Pancreas (tissue), 10 donors: ENCODE data around the gene TUNAR. TPM values are rescaled to one million over a fixed set of nuclear protein-coding genes. Genes with fewer than 3 reads are reported as not detected.

Experiments
- ATAC-seq, 4 donors: fragments of 200-7000 bp; cut with Tn5 transposase; one replicate each; pipeline versions ENCODE4 v1.8.0 to v1.9.1; 2020; ENCODE audit warnings: mild to moderate bottlenecking in 4 of 4, moderate library complexity in 4 of 4
- DNase-seq, 6 donors: peaks; one replicate each; pipeline ENCODE4 v3.0.0-alpha.2; 2020
- FAIRE-seq: peaks from 2 replicates; lab custom pipeline; 2012; peaks lifted over from hg19 to GRCh38; lab: Jason Lieb, UNC
- H3K27ac ChIP-seq, 4 donors: fragments of 200-600 bp; sonication (generic); 1 replicate in 3 of 4; 2 replicates in 1 of 4; pipeline versions ENCODE4 v1.5.0 to v1.8.0; 2020
- H3K27me3 ChIP-seq, 4 donors: fragments of 200-600 bp; one replicate each; pipeline ENCODE4 v1.8.0; 2021
- H3K36me3 ChIP-seq, 3 donors: fragments of 200-600 bp; sonication (generic) in 1 of 3; one replicate each; pipeline versions ENCODE4 v1.5.0 to v1.8.0; 2020 to 2021
- H3K4me1 ChIP-seq, 3 donors: fragments of 200-600 bp; one replicate each; pipeline ENCODE4 v1.8.0; 2021
- H3K4me3 ChIP-seq, 4 donors: fragments of 200-600 bp; sonication (generic) in 2 of 4; one replicate each; pipeline versions ENCODE4 v1.5.0 to v1.8.0; 2020 to 2021
- H3K9me3 ChIP-seq, 4 donors: fragments of 200-600 bp; one replicate each; pipeline ENCODE4 v1.8.0; 2021
- CTCF ChIP-seq, 4 donors: fragments of 200-600 bp; sonication (generic) in 3 of 4; IDR thresholded peaks; one replicate each; pipeline versions ENCODE4 v1.5.0 to v1.8.0; 2021; ENCODE audit warnings: antibody characterized with exemption in 4 of 4
- WGBS, 2 donors: extraction: QIAGEN DNeasy Blood & Tissue Kit; methylation state at CpG; one replicate each; pipeline ENCODE4 v1.1.7; 2013; 5-methylcytosine and 5-hydroxymethylcytosine counted together
- intact Hi-C, 3 donors: fragments of 100-400 bp; cut with DNase I; formaldehyde crosslinking; loops; one replicate each; pipeline versions ENCODE4 v1.11.1 to v1.14.2; 2022
- polyA plus RNA-seq, 2 donors: library from polyadenylated mRNA; stranded (reverse); fragments of 200-250 nt; gene quantifications; one replicate each; pipeline ENCODE4 v1.2.3, GENCODE V29; 2013
- total RNA-seq, 6 donors: library from RNA; stranded (reverse); fragmentation: NEBNext Ultra II Directional in 4 of 6; extraction: Animal tissue kit (Norgen Biotek cat#: 25700) in 4 of 6; gene quantifications; one replicate each; pipeline versions ENCODE4 v1.2.1 to v1.2.4, GENCODE V29; 2021 to 2023
- donor health status: healthy with polysubstance abuse.
- donor health status: DM: no; HTN: no; CAD: no; lungs with moderate emphysema.
- donor health status: DM: no; HTN: no; CAD: no.
- donor health status: control.
- donor health status: control.
- donor health status: Bipolar disorder and iron deficiency.
- donor health status: DM: yes; HTN: yes; CAD: no.
- donor health status: DM: no; HTN: no; CAD: no.
- donor health status: DM: no; HTN: no; CAD: no.
- donor health status: DM: yes; HTN: yes; CAD: no.

Gene TUNAR
- total and polyA plus RNA-seq, 8 donors: 0.23 to 12.7 (median 1.0) TPM

- Histone ChIP-seq H3K36me3 (no peaks in the 10 kb centered on the region), H3K9me3 (no peaks in the 10 kb centered on the region), H3K27me3 (no peaks in the 10 kb centered on the region), H3K27ac (no peak overlapping the region), H3K4me3 (no peak overlapping the region), H3K4me1 (no peaks in the 10 kb centered on the region)
- 56 to 64% methylated on average over 3 of the region's 3 CpGs for WGBS, 2 donors
- FAIRE-seq (no peak), ATAC-seq (no peak), DNase-seq (no peak)
- TF ChIP-seq CTCF (IDR thresholded peaks at IDR 0.05): no peak
- intact Hi-C loops: no loop called here
These were observed 15.1 kb downstream of the TUNAR start for GRCh38 chr14:95891742-95892141.

GRCh38 chr14:95892142-95892541 lies 15.5 kb downstream of the TUNAR start:
- Histone ChIP-seq H3K4me1 (no peaks in the 10 kb centered on the region), H3K27ac (no peak overlapping the region), H3K27me3 (no peaks in the 10 kb centered on the region), H3K36me3 (no peaks in the 10 kb centered on the region), H3K4me3 (no peak overlapping the region), H3K9me3 (no peaks in the 10 kb centered on the region)
- FAIRE-seq: no peak
- intact Hi-C loops: no loop called here
- no peak for ATAC-seq
- no peak for TF ChIP-seq CTCF (IDR thresholded peaks at IDR 0.05)
- no peak for DNase-seq
- WGBS, 2 donors: 65 to 72% methylated on average over 11 of the region's 11 CpGs

GRCh38 chr14:95895720-95896119 lies 19.1 kb downstream of the TUNAR start:
- peak in 2 of 4 donors; percentile 51 to 64 for ATAC-seq
- DNase-seq: peak in 1 of 6 donors; percentile 18
- WGBS, 2 donors: 22 to 35% methylated on average over 10 of the region's 10 CpGs
- intact Hi-C loops: no loop called here
- FAIRE-seq: no peak
- no peaks in the 10 kb centered on the region for H3K9me3 ChIP-seq
- no peaks in the 10 kb centered on the region for H3K27me3 ChIP-seq
- no peaks in the 10 kb centered on the region for H3K4me1 ChIP-seq
- TF ChIP-seq CTCF (IDR thresholded peaks at IDR 0.05): peak in 2 of 4 donors; percentile 25 to 38
- H3K4me3 ChIP-seq: no peak overlapping the region
- no peaks in the 10 kb centered on the region for H3K36me3 ChIP-seq
- no peak overlapping the region for H3K27ac ChIP-seq

GRCh38 chr14:95896498-95897135 lies 20.0 kb downstream of the TUNAR start:
- Histone ChIP-seq H3K9me3 (no peaks in the 10 kb centered on the region), H3K27me3 (peaks cover 0 to 4% (median 0%) of the 10 kb centered on the region in 4 donors), H3K4me3 (no peak overlapping the region), H3K4me1 (no peaks in the 10 kb centered on the region), H3K27ac (no peak overlapping the region), H3K36me3 (no peaks in the 10 kb centered on the region)
- no peak for ATAC-seq
- DNase-seq: no peak
- TF ChIP-seq CTCF (IDR thresholded peaks at IDR 0.05): no peak
- intact Hi-C loops: no loop called here
- 50 to 58% methylated on average over 7 of the region's 7 CpGs for WGBS, 2 donors
- FAIRE-seq: no peak

GRCh38 chr14:95897280-95897679 lies 20.6 kb downstream of the TUNAR start:
- Histone ChIP-seq H3K4me1 (no peaks in the 10 kb centered on the region), H3K9me3 (no peaks in the 10 kb centered on the region), H3K4me3 (no peak overlapping the region), H3K27me3 (peaks cover 0 to 11% (median 0%) of the 10 kb centered on the region in 4 donors), H3K36me3 (no peaks in the 10 kb centered on the region), H3K27ac (no peak overlapping the region)
- FAIRE-seq: no peak
- ATAC-seq: no peak
- WGBS, 2 donors: 55 to 70% methylated on average over 3 of the region's 3 CpGs
- no peak for DNase-seq
- no peak for TF ChIP-seq CTCF (IDR thresholded peaks at IDR 0.05)
- intact Hi-C loops: no loop called here
